Endothelial cell of umbilical vein (primary cell): Measurements from ENCODE around the gene NKX1-2.

Source experiments
- EZH2 ChIP-seq: IDR thresholded peaks from 2 replicates; pipeline ENCODE4 v1.6.1; 2012; ENCODE audit warnings: borderline replicate concordance, low read depth, mild to moderate bottlenecking, moderate library complexity, low read length, inconsistent platforms; ENCODE audit not compliant: severe bottlenecking
- FOS ChIP-seq: IDR thresholded peaks from 2 replicates; pipeline ENCODE4 v1.6.1; 2011; ENCODE audit warnings: mild to moderate bottlenecking, low read length, moderate library complexity, borderline replicate concordance; ENCODE audit not compliant: insufficient read depth
- GATA2 ChIP-seq: IDR thresholded peaks from 2 replicates; pipeline ENCODE4 v1.7.0; 2011; ENCODE audit warnings: low read depth, mild to moderate bottlenecking, moderate library complexity, mixed read lengths, low read length; ENCODE audit not compliant: insufficient read length, insufficient read depth
- JUN ChIP-seq: IDR thresholded peaks from 2 replicates; pipeline ENCODE4 v1.6.1; 2011; ENCODE audit warnings: borderline replicate concordance, low read depth; ENCODE audit not compliant: insufficient read length, insufficient read depth
- POLR2A ChIP-seq: IDR thresholded peaks from 2 replicates; pipeline ENCODE4 v1.6.1; 2012; ENCODE audit warnings: low read depth, mild to moderate bottlenecking, control low read depth, low read length
- POLR2AphosphoS5 ChIP-seq: IDR thresholded peaks from 2 replicates; pipeline ENCODE4 v1.6.1; 2012; ENCODE audit warnings: low read depth, mild to moderate bottlenecking, control low read depth, low read length, moderate library complexity; ENCODE audit not compliant: insufficient read depth
- TF ChIP-seq, protein P1 (sequence below): IDR thresholded peaks from 2 replicates; pipeline ENCODE4 v1.6.1; 2011; ENCODE audit not compliant: insufficient read depth, insufficient read length
- TF ChIP-seq, protein P2 (sequence below), 2 donors: IDR thresholded peaks; 1 replicate in 1 of 2; 2 replicates in 1 of 2; pipeline ENCODE4 v1.5.1; 2011; ENCODE audit warnings: low read length in 2 of 2, mild to moderate bottlenecking in 2 of 2, moderate library complexity in 2 of 2, control low read depth in 1 of 2, inconsistent platforms in 1 of 2, low read depth in 1 of 2; ENCODE audit not compliant: insufficient read depth in 1 of 2; ENCODE audit errors: extremely low read depth in 1 of 2

DNA sequence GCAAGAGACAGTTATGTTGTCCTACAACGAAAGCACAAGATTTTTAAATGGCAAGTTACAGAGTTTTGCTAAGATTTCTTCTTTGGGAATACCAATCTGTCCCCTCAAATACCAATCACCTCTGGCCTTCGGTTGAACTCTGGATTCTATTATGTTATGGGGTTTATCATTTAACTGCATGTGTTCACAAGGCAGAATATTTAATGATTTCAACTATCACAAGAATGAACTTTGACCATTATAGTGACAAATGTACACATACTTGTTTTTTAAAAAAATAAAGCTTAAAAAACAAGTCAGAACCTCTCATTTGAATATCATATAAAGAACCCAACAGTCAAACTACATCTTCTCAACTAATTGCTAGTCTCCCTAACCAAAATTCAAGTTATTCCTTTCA, 42.4 kb downstream of the NKX1-2 start:
- TF ChIP-seq, protein P1, sequence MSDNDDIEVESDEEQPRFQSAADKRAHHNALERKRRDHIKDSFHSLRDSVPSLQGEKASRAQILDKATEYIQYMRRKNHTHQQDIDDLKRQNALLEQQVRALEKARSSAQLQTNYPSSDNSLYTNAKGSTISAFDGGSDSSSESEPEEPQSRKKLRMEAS: no peak
- TF ChIP-seq, protein P2, sequence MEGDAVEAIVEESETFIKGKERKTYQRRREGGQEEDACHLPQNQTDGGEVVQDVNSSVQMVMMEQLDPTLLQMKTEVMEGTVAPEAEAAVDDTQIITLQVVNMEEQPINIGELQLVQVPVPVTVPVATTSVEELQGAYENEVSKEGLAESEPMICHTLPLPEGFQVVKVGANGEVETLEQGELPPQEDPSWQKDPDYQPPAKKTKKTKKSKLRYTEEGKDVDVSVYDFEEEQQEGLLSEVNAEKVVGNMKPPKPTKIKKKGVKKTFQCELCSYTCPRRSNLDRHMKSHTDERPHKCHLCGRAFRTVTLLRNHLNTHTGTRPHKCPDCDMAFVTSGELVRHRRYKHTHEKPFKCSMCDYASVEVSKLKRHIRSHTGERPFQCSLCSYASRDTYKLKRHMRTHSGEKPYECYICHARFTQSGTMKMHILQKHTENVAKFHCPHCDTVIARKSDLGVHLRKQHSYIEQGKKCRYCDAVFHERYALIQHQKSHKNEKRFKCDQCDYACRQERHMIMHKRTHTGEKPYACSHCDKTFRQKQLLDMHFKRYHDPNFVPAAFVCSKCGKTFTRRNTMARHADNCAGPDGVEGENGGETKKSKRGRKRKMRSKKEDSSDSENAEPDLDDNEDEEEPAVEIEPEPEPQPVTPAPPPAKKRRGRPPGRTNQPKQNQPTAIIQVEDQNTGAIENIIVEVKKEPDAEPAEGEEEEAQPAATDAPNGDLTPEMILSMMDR (IDR thresholded peaks at IDR 0.05; ENCODE audit: extremely low read depth in 1 of 2, insufficient read depth in 1 of 2, low read depth in 1 of 2, low read length in 2 of 2): no peak
- no peak for TF ChIP-seq EZH2
- no peak for TF ChIP-seq POLR2A
- TF ChIP-seq POLR2AphosphoS5: no peak
- TF ChIP-seq JUN: no peak
- TF ChIP-seq FOS: no peak
- TF ChIP-seq GATA2: no peak
